Activated CD8-positive, alpha-beta memory T cell treated with anti-CD3 and anti-CD28 coated beads, Interleukin-2, amount 50 U/mL, for 24 hours (primary cell): ENCODE measurements around the gene C3orf52.
"Not testable (repeated sequence)": the region's sequence is repeated elsewhere in the genome, so short reads cannot be mapped to it uniquely, and the experiment has no call there.

ENCODE experiments used
- DNase-seq: peaks from one replicate; pipeline ENCODE4 v3.0.0-alpha.2; 2020; ENCODE audit errors: extremely low read depth

C3orf52 gene, protein sequence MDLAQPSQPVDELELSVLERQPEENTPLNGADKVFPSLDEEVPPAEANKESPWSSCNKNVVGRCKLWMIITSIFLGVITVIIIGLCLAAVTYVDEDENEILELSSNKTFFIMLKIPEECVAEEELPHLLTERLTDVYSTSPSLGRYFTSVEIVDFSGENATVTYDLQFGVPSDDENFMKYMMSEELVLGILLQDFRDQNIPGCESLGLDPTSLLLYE

DNA sequence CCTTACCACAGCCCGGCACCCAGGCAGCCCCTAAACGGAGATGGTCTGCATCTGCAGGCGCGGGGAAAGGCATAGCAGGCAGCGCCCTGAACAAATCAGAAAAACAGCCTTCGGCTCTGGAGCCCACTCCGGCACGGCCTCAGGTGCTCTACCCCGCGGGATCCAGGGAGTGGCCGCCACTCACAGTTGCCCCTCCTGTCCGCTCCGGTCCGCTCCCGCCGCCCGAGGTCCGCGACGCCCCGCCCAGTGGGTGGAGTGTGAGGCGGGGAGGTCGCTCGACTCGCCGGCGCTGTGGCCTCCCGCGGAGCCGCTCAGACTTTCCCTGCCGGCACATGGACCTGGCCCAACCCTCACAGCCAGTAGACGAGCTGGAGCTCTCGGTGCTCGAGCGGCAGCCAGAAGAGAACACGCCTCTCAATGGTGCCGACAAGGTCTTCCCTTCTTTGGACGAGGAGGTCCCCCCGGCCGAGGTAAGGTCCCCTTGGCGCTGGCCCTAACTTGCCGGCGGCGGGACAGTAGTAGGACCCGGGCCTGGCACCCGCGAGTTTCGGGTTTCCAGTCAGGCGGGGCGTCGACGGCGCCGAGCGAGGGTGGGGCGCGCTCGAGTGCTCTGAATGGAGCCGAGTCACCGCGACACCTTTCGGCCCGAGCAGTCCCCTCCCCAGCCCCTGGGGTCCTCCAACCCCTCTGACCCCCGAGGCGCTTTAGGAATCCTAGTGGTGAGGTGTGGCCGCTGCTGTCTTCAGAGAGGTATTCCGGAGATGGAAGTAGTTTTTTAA is at the start of gene C3orf52:
Gene C3orf52, plus strand, starts transcription at position 314 of the 779 bp plus-strand sequence. Its CDS starts 19 bp downstream, at position 333.
- no peak for DNase-seq

DNA sequence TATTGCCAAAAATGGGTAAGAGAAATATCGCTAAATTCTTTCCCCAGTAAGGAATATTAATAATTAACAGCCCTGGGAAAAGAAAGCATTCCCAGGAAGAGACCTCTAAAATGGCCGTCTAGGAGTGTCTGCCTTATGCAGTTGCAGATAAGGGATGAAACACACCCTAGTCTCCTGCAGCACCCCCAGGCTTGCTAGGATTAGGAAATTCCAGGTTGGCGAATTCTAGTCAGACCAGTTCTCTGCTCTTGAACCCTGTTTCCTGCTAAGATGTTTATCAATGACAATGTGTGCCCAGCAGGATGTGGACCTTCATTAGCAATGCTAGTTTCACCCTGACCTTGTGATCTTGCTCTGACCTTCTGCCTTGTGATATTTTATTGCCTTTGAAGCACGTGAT is 49.0 kb upstream of the C3orf52 start:
- not testable (repeated sequence) for DNase-seq

DNA sequence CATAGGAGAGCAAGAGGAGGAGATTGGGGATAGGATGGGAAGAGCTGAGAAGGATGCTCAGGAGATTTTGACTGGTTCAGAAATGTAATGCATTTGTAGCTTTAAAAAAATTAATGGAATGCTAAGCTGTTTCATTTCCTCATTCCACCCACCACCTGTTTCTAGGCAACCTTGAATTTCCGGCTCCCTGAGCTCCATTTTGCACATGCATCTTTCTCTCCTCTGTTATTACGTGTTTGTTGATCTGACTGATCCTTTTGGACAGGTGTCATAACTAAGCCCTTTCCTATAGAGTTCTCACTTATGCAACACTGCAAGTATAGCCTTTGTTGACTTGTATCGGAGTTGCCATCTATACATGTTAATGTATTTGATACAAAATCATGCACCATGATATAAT is 47.3 kb upstream of the C3orf52 start:
- DNase-seq: no peak

DNA sequence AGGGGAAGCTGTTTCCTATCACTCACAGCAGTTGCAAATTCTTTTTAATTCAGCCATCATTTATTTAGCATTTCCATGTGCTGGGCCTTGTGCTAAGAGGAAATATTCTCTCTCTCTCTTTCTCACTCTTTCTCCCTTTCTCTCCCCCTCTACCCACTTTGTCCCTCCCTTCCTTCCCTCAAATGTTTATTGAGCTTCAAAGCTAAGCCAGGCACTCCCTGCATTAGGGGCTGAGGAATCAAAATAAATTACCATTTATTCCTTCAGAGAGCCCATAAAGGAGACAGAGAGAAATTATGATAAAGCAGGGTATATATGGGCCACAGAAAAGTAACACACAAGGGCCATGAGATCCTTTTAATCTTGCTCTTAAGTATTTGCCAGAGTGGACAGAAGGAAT is 44.9 kb upstream of the C3orf52 start:
- DNase-seq: no peak

DNA sequence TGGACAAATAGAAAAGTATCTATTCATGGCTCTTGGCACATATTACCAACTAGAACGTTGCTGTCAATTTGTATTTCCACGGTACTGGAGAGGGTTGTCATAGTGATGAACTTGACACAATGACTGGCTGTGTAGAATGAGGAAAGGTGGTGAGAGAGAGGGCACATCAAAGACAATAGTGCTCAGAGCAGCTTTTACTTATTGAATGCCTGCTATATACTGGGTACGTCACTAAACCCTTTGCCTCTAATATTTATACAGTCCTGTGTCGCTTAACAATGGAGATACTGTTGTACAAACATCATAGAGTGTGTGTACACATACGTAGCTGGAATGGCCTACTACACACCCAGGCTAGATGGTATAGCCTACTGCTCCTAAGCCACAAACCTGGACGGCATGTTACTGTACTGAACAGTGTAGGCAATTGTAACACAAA is 43.3 kb upstream of the C3orf52 start:
- no peak for DNase-seq

DNA sequence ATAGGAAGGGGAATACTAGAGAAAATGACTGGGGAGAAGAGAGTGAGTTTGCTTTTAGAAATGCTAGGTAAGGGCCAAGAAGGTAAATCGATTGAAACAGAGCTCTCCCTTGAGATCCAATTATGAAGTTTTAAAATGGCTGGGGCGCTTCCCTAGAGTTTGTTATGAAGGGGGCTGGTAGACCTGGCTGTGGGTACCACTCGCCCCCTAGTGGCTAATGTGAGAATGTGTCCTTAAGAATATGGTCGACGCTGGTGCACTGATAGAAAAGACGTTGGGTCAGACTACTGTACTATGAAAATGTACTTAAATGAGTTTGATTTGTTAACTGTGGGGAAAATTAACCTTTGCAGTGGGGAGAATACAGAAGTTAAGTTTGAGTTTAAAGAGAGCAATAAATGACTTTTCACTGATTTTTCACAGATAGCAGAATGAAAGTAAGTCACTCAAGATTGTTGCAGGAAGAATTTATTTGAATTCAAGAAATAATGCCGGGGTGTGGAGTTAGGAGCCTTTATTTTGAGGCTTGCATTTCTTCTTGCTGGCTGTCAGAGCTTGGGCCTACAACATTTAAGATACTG is 42.5 kb upstream of the C3orf52 start:
- DNase-seq: no peak

DNA sequence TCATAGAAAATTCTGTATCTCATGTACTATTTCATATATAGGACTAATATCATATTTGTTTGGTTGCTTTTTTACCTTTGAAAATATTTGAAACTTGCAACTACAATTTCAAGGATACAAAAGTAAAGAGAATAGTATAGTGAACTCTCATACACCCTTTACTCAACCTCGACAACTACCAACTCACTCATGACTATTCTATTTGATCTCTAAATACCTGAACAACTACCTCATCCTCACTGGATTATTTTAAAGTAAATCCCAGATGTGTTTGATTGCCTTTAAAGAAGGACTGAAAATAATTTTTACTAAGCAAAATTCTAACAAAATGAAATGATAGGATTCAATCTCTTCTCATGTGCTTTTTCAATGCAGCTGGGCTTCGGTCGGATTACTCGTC is 39.6 kb upstream of the C3orf52 start:
- no peak for DNase-seq

DNA sequence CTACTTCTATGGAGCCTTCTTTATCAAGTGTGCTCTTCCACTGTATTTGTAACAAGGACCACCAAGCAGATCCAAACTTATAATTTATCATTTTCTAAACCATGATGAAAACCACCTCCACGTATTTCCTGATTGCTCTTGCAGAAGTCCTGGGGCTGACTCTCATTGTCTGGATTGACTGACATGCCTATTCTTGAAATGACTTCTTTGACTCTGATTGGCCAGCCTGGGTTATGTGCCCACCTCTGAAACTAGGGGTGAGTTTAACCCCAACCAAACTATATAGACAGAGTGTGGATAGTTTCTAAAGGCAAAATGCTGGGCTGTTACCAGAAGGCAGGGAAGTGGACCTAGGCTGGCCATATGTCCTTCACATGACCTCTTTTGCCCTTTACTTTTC is 38.9 kb upstream of the C3orf52 start:
- no peak for DNase-seq

DNA sequence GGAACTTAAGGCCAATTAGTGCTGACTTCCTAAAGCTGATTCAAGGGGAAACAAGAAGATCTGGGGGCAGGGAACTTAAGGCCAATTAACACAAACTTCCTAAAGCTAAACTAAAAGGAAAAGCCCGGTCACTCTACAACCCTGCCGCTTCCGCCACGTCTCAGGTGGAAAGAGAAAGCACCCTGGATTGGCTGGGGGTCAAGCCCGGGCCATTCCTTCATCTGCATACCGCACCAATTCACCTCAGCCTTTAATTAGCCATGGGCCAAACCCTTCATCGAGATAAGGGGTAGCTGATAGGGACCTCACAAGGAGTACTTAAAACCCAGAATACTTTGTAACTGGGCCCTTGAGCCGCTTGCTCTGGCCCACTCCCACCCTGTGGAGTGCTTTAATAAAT is 37.3 kb upstream of the C3orf52 start:
- no peak for DNase-seq

DNA sequence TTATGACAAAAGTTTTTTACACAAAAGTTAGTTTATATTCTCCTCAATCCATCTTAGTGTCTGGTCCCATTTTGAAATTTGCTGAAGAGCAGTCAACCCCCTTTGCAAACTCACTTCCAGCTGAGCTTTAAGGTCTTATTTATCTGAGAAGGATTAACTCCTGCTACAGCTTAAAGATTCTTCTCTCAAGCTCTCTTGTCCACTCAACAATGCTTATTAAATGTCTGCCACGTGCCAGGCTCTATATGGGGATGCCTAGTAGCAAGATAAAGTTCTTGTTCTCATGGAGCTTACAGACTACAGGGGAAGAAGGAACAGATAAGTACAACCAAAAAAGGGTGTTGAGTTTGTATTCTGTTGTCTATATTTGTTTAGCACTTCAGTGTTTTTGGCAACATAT is 33.0 kb upstream of the C3orf52 start:
- no peak for DNase-seq

DNA sequence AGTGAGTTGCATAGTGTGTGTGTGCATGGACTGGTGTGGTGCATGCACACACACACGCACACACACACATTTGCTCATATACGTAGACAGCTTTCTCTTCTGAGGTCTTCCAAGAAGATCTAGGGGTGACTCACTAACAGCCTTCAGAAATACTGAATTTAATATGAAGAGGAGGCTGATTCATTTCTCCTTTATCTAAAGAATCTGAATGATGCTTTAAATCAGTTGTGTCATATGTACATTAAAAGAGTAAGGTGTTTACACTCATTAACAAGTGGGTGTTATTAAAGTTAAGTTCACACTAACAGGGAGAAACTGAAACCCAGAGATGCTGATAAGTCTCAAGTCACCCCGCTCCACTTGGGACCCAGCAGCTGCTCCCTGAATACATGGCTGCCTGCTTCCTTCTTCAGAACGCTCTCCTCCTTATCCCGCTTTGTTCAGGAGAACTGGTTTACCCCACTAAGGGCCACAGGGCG is 29.7 kb upstream of the C3orf52 start:
- DNase-seq: no peak

DNA sequence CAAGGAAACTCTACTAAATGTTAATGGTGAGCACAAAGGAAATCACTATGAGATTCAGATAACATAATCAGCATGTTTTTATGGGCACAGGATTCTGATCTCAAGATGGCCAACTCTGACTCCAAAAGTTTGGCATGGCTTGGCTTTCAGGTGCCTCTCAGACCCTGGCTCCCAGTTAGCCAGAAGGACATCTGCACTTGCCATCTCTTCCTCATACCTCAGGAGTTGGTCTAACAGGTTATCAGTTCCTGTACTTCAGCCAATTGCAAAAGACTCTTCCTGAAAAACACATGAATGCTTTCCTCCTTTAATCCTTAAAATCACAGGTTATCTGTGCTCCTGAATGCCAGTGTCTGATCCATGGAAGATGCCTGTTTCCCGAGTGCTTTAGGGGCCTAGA is 26.7 kb upstream of the C3orf52 start:
- DNase-seq: no peak

DNA sequence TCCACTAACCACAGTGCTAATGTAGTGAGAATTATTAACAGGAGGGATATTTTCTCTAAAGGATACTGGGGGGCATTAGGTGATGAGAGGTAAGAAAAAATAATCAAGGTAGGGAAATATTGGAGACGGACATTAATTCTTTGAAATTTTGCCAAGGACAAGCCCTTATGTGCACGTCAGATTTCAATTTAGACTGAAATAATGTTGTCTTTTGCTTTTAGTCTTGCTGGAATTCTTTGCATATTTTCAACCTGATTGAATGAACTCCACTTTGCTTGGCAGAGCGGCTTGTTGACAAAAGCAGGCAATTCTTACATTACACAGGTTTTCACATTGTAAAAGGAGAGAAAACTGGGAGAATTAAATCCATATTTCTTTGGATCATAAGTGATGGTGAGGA is 25.0 kb upstream of the C3orf52 start:
- DNase-seq: no peak

DNA sequence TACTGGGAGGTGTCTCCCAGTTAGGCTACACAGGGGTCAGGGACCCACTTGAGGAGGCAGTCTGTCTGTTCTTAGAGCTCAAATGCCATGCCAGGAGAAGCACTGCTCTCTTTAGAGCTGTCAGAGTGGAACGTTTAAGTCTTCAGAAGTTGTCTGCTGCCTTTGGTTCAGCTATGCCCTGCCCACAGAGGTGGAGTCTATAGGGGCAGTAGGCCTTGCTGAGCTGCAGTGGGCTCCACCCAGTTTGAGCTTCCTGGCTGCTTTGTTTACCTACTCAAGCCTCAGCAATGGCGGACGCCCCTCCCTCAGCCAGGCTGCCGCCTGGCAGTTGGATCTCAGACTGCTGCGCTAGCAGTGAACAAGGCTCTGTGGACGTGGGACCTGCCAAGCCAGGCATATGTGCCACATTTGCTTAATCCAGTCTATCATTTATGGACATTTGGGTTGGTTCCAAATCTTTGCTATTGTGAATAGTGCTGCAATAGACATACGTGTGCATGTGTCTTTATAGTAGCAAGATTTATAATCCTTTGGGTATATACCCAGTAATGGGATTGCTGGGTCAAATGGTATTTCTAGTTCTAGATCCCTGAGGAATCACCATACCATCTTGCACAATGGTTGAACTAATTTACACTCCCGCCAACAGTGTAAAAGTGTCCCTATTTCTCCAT is 13.7 kb upstream of the C3orf52 start:
- DNase-seq: not testable (repeated sequence)

DNA sequence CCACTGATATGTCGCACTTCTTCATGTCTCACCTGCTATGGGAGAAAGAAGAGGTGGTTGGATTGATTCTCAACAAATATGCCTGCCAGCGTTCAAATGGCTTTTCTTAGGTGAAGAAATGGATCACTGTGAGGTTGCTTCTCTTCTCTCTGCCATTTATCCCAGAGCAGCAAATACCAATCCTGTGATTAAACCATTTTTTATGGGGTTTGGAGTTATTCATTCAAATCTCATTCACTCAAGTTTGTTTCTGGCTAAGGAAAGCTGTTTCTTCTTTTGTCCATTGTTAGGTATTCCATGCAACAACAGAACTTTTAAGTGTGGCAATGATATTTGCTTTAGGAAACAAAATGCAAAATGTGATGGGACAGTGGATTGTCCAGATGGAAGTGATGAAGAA is 12.2 kb upstream of the C3orf52 start:
- no peak for DNase-seq

DNA sequence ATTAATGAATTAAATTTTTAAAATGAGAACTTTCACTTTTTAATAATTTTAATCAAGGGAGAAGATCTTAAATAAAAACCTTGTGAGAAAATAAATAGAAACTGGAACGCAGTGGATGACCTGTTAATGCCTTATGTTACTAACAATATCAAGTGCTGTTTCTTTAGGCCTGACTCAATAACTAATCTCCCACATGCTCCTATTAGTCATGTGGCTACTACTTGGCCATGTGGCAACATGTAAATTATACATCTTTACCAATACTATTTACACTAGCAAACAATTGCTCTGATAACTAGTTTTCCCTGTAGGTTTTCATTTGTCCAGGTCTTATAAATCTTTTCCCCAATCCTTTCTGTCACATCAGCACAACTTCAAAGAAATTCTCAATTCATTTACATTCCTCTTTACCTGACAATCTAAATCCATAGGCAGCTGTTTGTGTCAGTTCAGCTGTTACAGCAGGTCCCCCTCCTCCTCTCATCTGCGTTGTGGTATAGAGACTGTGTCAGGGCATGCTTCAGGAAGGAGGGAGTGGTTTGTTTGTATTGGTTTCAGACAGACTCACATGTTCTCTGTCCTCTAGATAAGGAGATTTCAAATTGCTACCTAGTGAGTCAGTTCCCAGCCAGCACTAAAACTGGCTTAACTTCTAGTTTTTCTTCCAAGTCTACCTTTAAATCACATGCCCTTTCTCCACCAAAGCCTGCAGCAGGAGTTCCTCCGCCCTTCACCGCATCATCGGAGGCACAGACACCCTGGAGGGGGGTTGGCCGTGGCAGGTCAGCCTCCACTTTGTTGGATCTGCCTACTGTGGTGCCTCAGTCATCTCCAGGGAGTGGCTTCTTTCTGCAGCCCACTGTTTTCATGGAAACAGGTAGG is 11.3 kb upstream of the C3orf52 start:
- DNase-seq: no peak

DNA sequence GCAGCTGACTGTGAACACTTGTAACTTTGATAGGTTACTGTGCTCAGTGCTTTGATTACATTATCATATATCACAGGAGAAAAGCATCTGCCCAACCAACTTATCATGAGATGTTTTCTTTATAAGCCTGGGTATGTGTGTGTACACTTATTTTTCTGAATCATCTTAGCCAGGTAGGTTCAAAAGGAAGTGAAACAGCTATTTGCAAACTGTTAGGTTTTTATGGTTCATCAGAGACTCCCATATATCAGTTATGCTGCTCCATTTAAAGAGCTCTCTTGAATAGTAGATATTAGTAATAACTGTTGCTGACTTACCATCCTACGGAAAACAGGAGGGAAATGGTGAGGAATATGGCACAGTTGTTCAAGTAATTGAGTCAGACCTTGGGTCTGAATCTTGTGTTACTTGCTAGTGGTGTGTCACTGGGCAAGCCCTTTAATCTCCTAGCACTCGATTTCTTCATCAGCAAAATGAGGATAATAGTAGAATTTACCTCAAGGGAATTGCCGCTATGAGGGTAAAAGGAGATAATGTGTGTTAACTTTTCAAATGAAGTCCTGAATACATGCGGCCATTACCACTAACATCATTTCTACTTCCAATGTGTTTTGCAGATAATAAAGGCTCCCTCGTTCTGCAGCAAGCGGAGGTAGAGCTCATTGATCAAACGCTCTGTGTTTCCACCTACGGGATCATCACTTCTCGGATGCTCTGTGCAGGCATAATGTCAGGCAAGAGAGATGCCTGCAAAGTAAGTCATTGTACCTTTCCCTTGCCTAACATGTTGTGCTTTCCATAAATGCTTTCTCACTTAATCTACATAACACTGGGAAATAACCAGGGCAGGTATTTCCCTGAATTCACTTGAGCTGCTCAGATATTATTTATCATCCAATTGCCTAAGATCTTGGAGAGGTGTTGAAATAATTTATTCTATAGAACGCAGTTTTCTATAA is 7.8 kb upstream of the C3orf52 start:
- no peak for DNase-seq

DNA sequence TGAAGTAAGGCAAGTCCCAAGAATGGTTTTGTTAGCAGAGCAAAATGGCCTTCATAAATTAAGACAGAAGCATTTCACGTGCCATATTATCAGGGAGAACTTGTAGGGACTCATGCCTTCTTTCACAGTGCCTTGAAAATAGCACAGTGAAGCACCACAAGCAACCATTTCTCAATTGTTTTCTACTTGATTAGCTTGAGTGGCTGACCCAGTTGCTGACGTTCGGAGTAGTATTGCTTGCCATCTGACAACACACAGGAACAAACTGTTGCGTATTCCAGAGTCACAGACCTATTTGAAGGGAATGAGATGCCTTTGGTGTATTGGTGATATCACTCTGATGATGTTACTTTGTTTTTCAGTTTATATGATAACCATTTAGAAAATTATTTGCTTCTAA is 3.0 kb upstream of the C3orf52 start:
- no peak for DNase-seq

DNA sequence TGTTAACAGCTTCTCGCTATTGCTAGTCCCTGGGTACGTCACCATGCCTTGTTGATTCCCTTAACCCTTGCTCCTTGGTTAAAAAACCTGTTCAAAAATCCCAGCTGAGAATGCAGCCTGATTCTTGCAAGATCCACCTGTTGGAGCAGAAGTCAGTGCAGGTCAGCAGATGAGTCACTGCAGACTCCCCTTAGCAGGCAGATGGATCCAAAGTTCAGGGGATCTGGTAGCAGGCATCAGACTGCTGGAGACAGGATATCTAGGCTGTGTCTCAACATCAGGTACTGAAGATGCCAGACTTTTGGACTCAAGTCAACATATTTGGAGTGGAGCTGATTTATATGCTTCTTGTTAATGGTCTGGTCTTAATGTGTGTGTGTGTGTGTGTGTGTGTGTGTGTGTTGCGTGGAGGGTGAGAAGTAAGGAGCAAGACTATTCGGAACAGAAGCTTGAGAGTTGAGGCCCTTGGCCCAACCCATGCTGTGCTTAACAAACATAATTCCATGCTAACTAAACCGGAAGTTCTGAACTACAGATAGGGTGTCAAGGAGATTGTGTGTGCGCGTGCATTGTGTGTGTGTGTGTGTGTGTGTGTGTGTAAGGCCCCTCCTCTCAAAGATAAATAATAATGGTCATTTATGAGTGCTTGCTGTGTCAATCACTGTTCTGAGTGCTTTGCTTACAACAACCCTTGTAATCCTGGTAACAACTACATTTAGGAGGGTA is 1.0 kb upstream of the C3orf52 start:
- no peak for DNase-seq

DNA sequence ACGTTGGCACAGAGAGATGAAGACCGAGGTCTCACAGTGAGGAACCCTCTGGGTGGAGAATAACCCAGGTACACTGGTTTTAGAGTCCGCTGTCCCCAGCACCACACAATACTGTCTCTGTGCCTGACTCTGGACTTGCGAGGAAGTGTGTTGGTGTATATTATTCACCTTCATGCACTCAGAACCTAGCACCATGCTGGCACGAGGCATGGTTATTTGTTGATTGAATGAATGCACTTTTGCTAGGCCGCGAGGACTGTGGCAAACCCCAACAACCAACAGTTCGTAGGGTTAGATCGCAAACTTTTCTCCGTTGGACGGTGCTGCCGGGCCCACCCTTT is 484 bp upstream of the C3orf52 start:
- no peak for DNase-seq
